Measurements from ENCODE around the gene ZNF697. TPM values are rescaled to one million over a fixed set of nuclear protein-coding genes. Genes with fewer than 3 reads are reported as not detected.
A peak's percentile ranks its signal among the peaks of the same experiment; 100 is the strongest.
"Not testable (repeated sequence)": the region's sequence is repeated elsewhere in the genome, so short reads cannot be mapped to it uniquely, and the experiment has no call there.

Gene ZNF697
- total RNA-seq, 1 donor from 2014 or later = 46.1 TPM

DNA sequence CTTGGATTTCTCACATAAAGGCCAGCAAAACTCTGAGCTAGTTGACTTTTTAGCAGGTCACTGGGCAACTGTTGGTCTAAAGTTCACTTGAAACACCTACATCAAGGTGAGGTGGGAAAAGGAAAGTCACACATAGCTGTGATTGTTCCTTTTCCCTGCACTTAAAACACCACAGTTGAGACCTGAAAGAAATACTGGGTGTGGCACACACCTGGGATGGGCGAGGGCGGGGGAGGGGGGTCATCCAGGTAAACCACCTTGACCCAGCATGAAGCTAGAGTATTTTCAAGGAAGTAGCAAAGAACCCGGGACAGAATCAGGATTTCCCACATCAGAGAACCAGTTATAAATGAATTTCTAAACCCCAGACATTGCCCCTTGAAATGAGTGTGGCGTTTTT lies 26.4 kb downstream of the ZNF697 start:
- H3K9me3 Mint-ChIP-seq (ENCODE audit: unreplicated experiment) = no peaks in the 10 kb centered on the region
- H3K4me1 Mint-ChIP-seq (ENCODE audit: low read depth, unreplicated experiment) = peaks cover 50% of the 10 kb centered on the region
- Histone ChIP-seq H3K9me3 (ENCODE audit: insufficient read depth, low read depth, low read length) (no peaks in the 10 kb centered on the region), H4K20me1 (ENCODE audit: insufficient read depth, low read length) (peaks cover 54% of the 10 kb centered on the region), H3K4me2 (ENCODE audit: low read length) (no peak overlapping the region), H3K4me1 (ENCODE audit: insufficient read depth, low read length) (peaks cover 3% of the 10 kb centered on the region), H3K4me3 (ENCODE audit: insufficient read depth, low read depth, low read length) (no peak overlapping the region), H3K27ac (ENCODE audit: low read depth, low read length) (no peak overlapping the region), H3K27me3 (ENCODE audit: insufficient read depth, low read length) (no peaks in the 10 kb centered on the region), H3K36me3 (ENCODE audit: insufficient read depth, low read length) (peaks cover 12% of the 10 kb centered on the region), H3K9ac (ENCODE audit: low read length) (no peak overlapping the region), H2AFZ (ENCODE audit: low read depth, low read length) (no peak overlapping the region), H3K79me2 (ENCODE audit: insufficient read depth, low read length) (peaks cover 10% of the 10 kb centered on the region)
- H3K27me3 Mint-ChIP-seq (ENCODE audit: low read depth, unreplicated experiment) = no peaks in the 10 kb centered on the region
- DNase-seq (ENCODE audit: low read depth) (no peak), FAIRE-seq (no peak)
- TF ChIP-seq, protein P1, sequence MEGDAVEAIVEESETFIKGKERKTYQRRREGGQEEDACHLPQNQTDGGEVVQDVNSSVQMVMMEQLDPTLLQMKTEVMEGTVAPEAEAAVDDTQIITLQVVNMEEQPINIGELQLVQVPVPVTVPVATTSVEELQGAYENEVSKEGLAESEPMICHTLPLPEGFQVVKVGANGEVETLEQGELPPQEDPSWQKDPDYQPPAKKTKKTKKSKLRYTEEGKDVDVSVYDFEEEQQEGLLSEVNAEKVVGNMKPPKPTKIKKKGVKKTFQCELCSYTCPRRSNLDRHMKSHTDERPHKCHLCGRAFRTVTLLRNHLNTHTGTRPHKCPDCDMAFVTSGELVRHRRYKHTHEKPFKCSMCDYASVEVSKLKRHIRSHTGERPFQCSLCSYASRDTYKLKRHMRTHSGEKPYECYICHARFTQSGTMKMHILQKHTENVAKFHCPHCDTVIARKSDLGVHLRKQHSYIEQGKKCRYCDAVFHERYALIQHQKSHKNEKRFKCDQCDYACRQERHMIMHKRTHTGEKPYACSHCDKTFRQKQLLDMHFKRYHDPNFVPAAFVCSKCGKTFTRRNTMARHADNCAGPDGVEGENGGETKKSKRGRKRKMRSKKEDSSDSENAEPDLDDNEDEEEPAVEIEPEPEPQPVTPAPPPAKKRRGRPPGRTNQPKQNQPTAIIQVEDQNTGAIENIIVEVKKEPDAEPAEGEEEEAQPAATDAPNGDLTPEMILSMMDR (IDR thresholded peaks at IDR 0.05; ENCODE audit: insufficient read depth, low read depth, low read length) = no peak
- no peak for TF ChIP-seq EZH2 (IDR thresholded peaks at IDR 0.05; ENCODE audit: insufficient read depth, low read length)
- H3K36me3 Mint-ChIP-seq (ENCODE audit: low read depth, unreplicated experiment) = peaks cover 60% of the 10 kb centered on the region
- no peak overlapping the region for H3K4me3 Mint-ChIP-seq (ENCODE audit: unreplicated experiment)
- H3K27ac Mint-ChIP-seq (ENCODE audit: unreplicated experiment) = no peak overlapping the region

DNA sequence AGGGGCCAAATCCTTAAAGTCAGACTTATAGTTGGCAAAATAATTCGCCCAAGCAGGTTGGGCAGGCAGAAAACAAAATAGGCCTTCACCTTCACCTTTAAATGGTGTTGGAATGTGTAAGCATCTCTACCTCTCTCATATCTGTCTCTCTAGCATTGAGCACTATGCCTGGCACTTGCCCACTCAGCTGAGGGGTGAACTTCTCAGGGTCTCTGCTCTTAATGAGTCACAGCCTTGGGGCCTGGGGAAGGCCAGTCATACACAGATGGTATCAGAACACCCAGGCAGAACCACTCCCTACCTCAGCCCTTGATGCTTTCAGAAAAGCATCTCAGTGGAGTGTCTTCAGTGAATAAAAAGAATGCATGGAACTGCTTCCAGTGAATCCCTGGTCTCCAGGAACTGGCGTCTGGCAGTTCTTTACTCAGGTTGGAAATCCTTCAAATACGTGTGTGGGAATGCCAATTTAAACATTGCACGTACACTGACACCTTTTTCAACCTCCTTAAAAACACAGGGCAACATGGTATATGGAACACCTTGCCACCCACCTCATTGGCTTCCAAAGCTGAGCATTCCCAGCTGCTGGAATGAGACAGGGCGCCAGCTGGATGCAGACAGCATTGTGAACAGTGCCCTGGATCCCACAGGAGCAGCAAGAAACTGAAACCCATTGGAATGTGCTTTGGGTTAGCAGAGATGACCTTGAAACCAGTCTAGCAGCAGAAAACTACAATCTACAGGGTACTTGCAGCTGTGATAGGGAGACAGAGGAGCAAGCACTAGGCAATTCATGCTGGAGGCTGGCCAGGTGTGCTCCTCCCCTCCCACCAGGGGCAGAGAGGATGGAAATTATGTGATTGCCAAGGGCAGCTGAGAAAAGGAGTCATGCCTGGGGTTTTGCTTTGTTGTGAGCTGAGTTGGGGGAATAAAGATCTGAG lies 30.0 kb downstream of the ZNF697 start:
- no peak overlapping the region for H3K4me2 ChIP-seq (ENCODE audit: low read length)
- no peak overlapping the region for H3K27ac ChIP-seq (ENCODE audit: low read depth, low read length)
- no peaks in the 10 kb centered on the region for H3K79me2 ChIP-seq (ENCODE audit: insufficient read depth, low read length)
- TF ChIP-seq, protein P1 (IDR thresholded peaks at IDR 0.05; ENCODE audit: insufficient read depth, low read depth, low read length) = no peak
- no peak for TF ChIP-seq EZH2 (IDR thresholded peaks at IDR 0.05; ENCODE audit: insufficient read depth, low read length)
- Mint-ChIP-seq H3K9me3 (ENCODE audit: unreplicated experiment) (no peaks in the 10 kb centered on the region), H3K4me1 (ENCODE audit: low read depth, unreplicated experiment) (peaks cover 29% of the 10 kb centered on the region), H3K27me3 (ENCODE audit: low read depth, unreplicated experiment) (no peaks in the 10 kb centered on the region), H3K4me3 (ENCODE audit: unreplicated experiment) (peak overlapping the region; percentile 29), H3K36me3 (ENCODE audit: low read depth, unreplicated experiment) (peaks cover 37% of the 10 kb centered on the region), H3K27ac (ENCODE audit: unreplicated experiment) (peak overlapping the region; percentile 82)
- peaks cover 45% of the 10 kb centered on the region for H4K20me1 ChIP-seq (ENCODE audit: insufficient read depth, low read length)
- H3K9me3 ChIP-seq (ENCODE audit: insufficient read depth, low read depth, low read length) = no peaks in the 10 kb centered on the region
- no peak overlapping the region for H3K9ac ChIP-seq (ENCODE audit: low read length)
- H3K27me3 ChIP-seq (ENCODE audit: insufficient read depth, low read length) = no peaks in the 10 kb centered on the region
- DNase-seq (ENCODE audit: low read depth) (peak; percentile 45), FAIRE-seq (no peak)
- H3K4me3 ChIP-seq (ENCODE audit: insufficient read depth, low read depth, low read length) = no peak overlapping the region
- no peak overlapping the region for H2AFZ ChIP-seq (ENCODE audit: low read depth, low read length)
- H3K4me1 ChIP-seq (ENCODE audit: insufficient read depth, low read length) = no peaks in the 10 kb centered on the region
- peaks cover 3% of the 10 kb centered on the region for H3K36me3 ChIP-seq (ENCODE audit: insufficient read depth, low read length)

DNA sequence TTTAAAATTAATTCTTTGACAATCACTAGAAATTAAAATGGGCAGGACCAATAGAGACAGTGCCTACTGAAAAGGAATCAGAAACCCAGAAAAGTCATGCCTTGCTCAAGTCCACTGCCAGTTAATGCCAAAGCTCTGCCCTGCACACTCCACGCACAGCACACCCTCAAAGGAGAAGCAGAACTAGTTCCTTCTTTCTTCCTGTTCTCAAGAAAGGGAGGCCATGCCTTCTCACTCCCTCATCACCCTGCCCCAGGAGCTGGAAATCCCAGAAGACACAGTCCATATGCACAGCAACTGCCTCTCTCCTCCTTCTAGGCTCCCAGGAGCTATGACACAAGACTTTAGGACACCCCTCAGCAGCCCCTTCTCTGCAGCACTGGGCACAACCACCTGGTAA lies 31.3 kb downstream of the ZNF697 start:
- not testable (repeated sequence) for DNase-seq (ENCODE audit: low read depth); H3K4me1 ChIP-seq (ENCODE audit: insufficient read depth, low read length); H3K4me3 ChIP-seq (ENCODE audit: insufficient read depth, low read depth, low read length); H2AFZ ChIP-seq (ENCODE audit: low read depth, low read length); FAIRE-seq; H3K9me3 Mint-ChIP-seq (ENCODE audit: unreplicated experiment); H3K27ac ChIP-seq (ENCODE audit: low read depth, low read length); H3K27me3 ChIP-seq (ENCODE audit: insufficient read depth, low read length); H3K4me3 Mint-ChIP-seq (ENCODE audit: unreplicated experiment); H3K4me2 ChIP-seq (ENCODE audit: low read length); H3K79me2 ChIP-seq (ENCODE audit: insufficient read depth, low read length); H3K27ac Mint-ChIP-seq (ENCODE audit: unreplicated experiment); H3K9ac ChIP-seq (ENCODE audit: low read length); H3K27me3 Mint-ChIP-seq (ENCODE audit: low read depth, unreplicated experiment); H3K9me3 ChIP-seq (ENCODE audit: insufficient read depth, low read depth, low read length); H3K36me3 ChIP-seq (ENCODE audit: insufficient read depth, low read length)
- H4K20me1 ChIP-seq (ENCODE audit: insufficient read depth, low read length) = peaks cover 36% of the 10 kb centered on the region
- Mint-ChIP-seq H3K36me3 (ENCODE audit: low read depth, unreplicated experiment) (peaks cover 33% of the 10 kb centered on the region), H3K4me1 (ENCODE audit: low read depth, unreplicated experiment) (peaks cover 32% of the 10 kb centered on the region)

DNA sequence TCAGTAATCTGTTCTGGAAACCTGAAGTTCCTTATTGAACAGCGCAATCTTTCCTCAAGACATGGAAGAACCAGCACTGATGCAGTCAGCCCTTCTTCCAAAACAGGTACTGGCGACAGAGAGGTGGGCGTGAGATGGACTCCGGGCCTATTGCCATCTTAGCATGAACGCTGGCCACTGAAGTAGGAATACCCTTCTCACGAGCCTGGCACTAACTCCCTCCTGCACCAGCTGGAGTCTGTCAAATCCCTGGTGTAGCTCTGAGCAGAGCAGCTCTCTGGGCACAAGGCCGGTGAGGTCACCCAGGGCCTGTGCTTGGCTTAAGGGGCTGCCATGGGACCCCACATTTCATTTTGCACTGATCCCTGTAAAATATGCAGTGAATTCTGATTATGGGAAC lies 33.0 kb downstream of the ZNF697 start:
- not testable (repeated sequence) for H3K9me3 Mint-ChIP-seq (ENCODE audit: unreplicated experiment); DNase-seq (ENCODE audit: low read depth)

More for the DNA sequence above, 33.0 kb downstream of the ZNF697 start:
- not testable (repeated sequence) for H3K27me3 ChIP-seq (ENCODE audit: insufficient read depth, low read length); H3K27me3 Mint-ChIP-seq (ENCODE audit: low read depth, unreplicated experiment); H3K4me1 ChIP-seq (ENCODE audit: insufficient read depth, low read length); H3K27ac Mint-ChIP-seq (ENCODE audit: unreplicated experiment); FAIRE-seq; H3K4me3 ChIP-seq (ENCODE audit: insufficient read depth, low read depth, low read length); H3K36me3 ChIP-seq (ENCODE audit: insufficient read depth, low read length); H3K27ac ChIP-seq (ENCODE audit: low read depth, low read length); H3K9ac ChIP-seq (ENCODE audit: low read length); H3K4me2 ChIP-seq (ENCODE audit: low read length); H3K4me3 Mint-ChIP-seq (ENCODE audit: unreplicated experiment); H3K9me3 ChIP-seq (ENCODE audit: insufficient read depth, low read depth, low read length); H2AFZ ChIP-seq (ENCODE audit: low read depth, low read length); H3K79me2 ChIP-seq (ENCODE audit: insufficient read depth, low read length)
- H4K20me1 ChIP-seq (ENCODE audit: insufficient read depth, low read length) = peaks cover 24% of the 10 kb centered on the region
- peaks cover 41% of the 10 kb centered on the region for H3K4me1 Mint-ChIP-seq (ENCODE audit: low read depth, unreplicated experiment)
- peaks cover 23% of the 10 kb centered on the region for H3K36me3 Mint-ChIP-seq (ENCODE audit: low read depth, unreplicated experiment)

All from astrocyte (in vitro differentiated cells and primary cell).